Right atrium auricular region (tissue), 2 donors: ENCODE results near the gene ADCY1. TPM values are rescaled to one million over a fixed set of nuclear protein-coding genes. Genes with fewer than 3 reads are reported as not detected.
"Not testable (repeated sequence)": the region's sequence is repeated elsewhere in the genome, so short reads cannot be mapped to it uniquely, and the experiment has no call there.

Experiments used
- DNase-seq: peaks from one replicate; pipeline ENCODE4 v3.0.0-alpha.2; 2019; ENCODE audit warnings: low spot score
- H3K27ac ChIP-seq, 2 donors: fragments of 200-600 bp; sonication (generic); 1 replicate in 1 of 2; 2 replicates in 1 of 2; pipeline ENCODE4 v1.5.1; 2016 to 2019
- H3K27me3 ChIP-seq, 2 donors: fragments of 200-600 bp; sonication (generic); one replicate each; pipeline versions ENCODE4 v1.5.1 to v1.6.0; 2017 to 2019
- H3K36me3 ChIP-seq: fragments of 200-600 bp; sonication (generic); one replicate; pipeline ENCODE4 v1.5.1; 2016
- H3K4me1 ChIP-seq, 2 donors: fragments of 200-600 bp; sonication (generic); one replicate each; pipeline versions ENCODE4 v1.5.1 to v1.6.0; 2017 to 2019
- H3K4me3 ChIP-seq, 2 donors: fragments of 200-600 bp; sonication (generic); 1 replicate in 1 of 2; 2 replicates in 1 of 2; pipeline ENCODE4 v1.5.1; 2017 to 2019; ENCODE audit warnings: mild to moderate bottlenecking in 1 of 2, moderate library complexity in 1 of 2
- H3K9me3 ChIP-seq, 2 donors: fragments of 200-600 bp; sonication (generic); one replicate each; pipeline ENCODE4 v1.5.1; 2019
- total RNA-seq, 2 donors: library from RNA; depleted of rRNA; stranded (reverse); fragments of >200 nt; gene quantifications; one replicate each; pipeline ENCODE4 v1.1.0, GENCODE V29; 2016
- TF ChIP-seq, protein P1 (sequence below), 2 donors: fragments of 200-600 bp; sonication (generic); IDR thresholded peaks; one replicate each; pipeline ENCODE4 v1.5.1; 2019; ENCODE audit warnings: antibody characterized with exemption in 2 of 2

Gene ADCY1
- total RNA-seq = 1 to 10 TPM; 2.4 to 3.2 TPM

DNA sequence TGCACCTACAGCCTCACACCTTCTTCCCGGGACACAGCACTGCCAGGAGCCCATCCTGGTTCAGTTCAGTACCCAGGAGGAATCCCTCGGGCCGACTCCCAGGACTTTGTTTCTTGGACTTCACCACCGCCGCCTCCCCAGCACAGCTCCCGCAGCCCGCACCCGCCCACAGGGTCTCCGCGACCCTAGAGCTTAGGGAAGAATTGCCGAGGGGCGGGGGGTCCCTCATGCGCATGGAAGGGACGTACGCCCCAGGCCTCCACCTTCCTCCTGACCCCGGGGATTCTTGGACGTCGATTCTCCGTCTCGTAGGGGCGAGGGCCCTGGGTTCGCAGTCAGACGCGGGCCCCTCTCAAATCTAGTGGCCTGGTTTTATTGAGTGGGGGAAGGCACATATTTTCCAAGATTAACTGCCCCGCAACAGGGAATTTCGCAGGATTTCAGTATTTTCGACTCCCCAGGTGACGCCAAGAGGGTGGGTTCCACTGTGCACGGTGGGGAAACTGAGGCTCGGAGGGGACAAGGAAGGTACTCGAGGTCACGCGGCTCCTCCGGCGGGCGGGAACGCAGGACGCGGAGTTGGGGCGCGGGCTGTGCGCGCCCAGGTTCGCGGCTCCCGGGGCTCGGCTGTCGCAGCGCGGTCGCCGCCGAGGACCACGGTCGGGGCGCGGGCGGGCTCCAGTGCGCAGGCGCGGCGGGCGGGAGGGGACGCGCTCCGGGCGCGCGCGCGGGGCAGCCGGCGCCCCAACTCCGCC lies at the start of gene ADCY1:
TSS of gene ADCY1 (plus strand) at position 708 of the 755 bp plus-strand sequence. CDS start 176 bp downstream, outside the sequence.
- no peaks in the 10 kb centered on the region for H3K27me3 ChIP-seq
- peaks cover 0 to 25% of the 10 kb centered on the region in 2 donors for H3K4me1 ChIP-seq
- no peak for DNase-seq
- TF ChIP-seq, protein P1, sequence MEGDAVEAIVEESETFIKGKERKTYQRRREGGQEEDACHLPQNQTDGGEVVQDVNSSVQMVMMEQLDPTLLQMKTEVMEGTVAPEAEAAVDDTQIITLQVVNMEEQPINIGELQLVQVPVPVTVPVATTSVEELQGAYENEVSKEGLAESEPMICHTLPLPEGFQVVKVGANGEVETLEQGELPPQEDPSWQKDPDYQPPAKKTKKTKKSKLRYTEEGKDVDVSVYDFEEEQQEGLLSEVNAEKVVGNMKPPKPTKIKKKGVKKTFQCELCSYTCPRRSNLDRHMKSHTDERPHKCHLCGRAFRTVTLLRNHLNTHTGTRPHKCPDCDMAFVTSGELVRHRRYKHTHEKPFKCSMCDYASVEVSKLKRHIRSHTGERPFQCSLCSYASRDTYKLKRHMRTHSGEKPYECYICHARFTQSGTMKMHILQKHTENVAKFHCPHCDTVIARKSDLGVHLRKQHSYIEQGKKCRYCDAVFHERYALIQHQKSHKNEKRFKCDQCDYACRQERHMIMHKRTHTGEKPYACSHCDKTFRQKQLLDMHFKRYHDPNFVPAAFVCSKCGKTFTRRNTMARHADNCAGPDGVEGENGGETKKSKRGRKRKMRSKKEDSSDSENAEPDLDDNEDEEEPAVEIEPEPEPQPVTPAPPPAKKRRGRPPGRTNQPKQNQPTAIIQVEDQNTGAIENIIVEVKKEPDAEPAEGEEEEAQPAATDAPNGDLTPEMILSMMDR (IDR thresholded peaks at IDR 0.05) = no peak
- H3K27ac ChIP-seq = no peak within 1 kb of the TSS
- no peaks in the 10 kb centered on the region for H3K36me3 ChIP-seq
- no peaks in the 10 kb centered on the region for H3K9me3 ChIP-seq
- H3K4me3 ChIP-seq = peak within 1 kb of the TSS; percentile 52 to 63

DNA sequence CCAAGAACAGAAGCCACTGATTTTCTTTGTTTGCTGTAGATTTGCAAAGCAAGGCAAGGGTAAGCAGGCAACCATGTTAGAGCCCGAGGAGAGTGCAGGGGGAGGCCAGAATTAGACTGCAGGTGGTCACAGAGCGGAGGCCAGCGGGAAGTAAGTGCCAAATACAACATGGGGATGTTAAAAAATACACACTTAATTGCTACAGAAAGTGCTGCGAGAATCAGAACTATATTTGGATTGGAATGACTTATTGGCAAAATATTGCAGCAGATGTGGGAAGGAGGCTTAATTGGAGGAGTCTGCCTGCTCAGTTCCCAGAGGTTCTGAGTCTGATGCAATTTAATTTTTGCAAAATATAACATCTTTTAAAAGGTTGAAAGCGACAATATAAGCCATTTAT lies 49.7 kb upstream of the ADCY1 start:
- no peaks in the 10 kb centered on the region for H3K4me1 ChIP-seq
- peaks cover 0 to 8% of the 10 kb centered on the region in 2 donors for H3K9me3 ChIP-seq
- no peaks in the 10 kb centered on the region for H3K36me3 ChIP-seq
- no peak overlapping the region for H3K4me3 ChIP-seq
- TF ChIP-seq, protein P1 (IDR thresholded peaks at IDR 0.05) = no peak
- no peaks in the 10 kb centered on the region for H3K27me3 ChIP-seq
- DNase-seq = no peak
- H3K27ac ChIP-seq = no peak overlapping the region

DNA sequence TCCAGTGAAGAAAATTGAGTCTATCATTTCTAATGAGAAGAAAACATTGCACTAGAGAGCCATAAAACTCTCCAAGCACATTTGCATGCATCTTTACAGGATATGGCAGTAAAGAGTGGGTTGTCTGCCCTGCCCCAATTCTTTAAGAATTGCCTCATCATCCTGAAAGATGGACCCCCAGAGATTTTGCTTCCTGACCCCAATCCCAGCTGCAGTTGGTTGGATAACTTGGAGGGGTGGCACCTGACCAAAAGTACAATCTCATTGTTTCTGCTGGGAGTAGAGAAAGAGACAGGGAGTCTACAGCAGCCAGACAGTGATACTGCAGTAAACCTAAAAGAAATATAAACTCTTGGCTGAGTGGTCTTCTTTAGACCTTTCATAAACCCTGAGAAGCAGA lies 49.1 kb upstream of the ADCY1 start:
- no peaks in the 10 kb centered on the region for H3K4me1 ChIP-seq
- no peaks in the 10 kb centered on the region for H3K27me3 ChIP-seq
- peaks cover 0 to 2% of the 10 kb centered on the region in 2 donors for H3K9me3 ChIP-seq
- TF ChIP-seq, protein P1 (IDR thresholded peaks at IDR 0.05) = no peak
- no peak overlapping the region for H3K27ac ChIP-seq
- no peak overlapping the region for H3K4me3 ChIP-seq
- H3K36me3 ChIP-seq = no peaks in the 10 kb centered on the region
- no peak for DNase-seq

DNA sequence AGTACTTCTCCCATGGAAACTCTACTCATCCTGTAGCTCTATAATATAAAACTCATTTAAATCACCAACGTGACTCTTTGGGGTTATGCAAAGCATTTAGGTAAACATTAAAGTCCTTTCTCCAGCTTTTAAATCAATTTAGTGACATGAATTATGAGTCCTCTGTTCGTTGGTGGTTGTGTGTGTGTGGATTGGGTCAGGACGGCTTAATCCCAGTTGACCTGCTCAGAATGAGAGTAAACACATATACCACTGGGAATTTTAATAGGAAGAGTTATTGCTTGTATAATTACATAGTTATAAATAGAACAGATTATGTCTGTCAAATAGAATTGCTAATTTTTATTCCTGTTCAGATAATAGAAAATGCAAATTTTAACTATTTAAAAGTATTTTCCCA lies 30.7 kb upstream of the ADCY1 start:
- no peak for DNase-seq
- TF ChIP-seq, protein P1 (IDR thresholded peaks at IDR 0.05) = no peak
- no peak overlapping the region for H3K27ac ChIP-seq
- H3K36me3 ChIP-seq = no peaks in the 10 kb centered on the region
- peaks cover 0 to 19% of the 10 kb centered on the region in 2 donors for H3K9me3 ChIP-seq
- H3K27me3 ChIP-seq = no peaks in the 10 kb centered on the region
- no peaks in the 10 kb centered on the region for H3K4me1 ChIP-seq
- H3K4me3 ChIP-seq = no peak overlapping the region

DNA sequence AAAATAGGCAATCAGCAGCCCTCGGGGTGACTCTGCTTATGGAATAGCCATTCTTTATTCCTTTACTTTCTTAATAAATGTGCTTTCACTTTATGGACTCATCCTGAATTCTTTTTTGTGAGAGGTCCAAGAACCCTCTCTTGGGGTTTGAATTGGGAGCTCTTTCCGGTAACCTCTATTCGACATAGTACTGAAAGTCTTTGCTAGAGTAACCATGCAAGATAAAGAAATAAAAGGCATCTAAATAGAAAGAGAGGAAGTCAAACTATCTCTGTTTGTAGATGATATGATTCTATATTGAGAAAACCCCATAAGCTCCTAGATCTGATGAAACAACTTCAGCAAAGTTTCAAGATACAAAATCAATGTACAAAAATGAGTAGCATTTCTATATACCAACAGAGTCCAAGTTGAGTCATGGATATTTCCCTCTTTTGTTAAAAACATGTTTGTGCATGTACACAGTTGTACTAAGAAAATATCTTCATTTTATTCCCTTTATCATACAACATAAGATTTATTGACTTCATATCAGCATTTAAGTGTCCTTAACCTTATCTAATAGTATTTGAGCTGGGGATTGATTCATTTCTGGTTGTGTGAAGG lies 29.0 kb upstream of the ADCY1 start:
- not testable (repeated sequence) for H3K27ac ChIP-seq, DNase-seq, H3K4me3 ChIP-seq, H3K36me3 ChIP-seq, H3K9me3 ChIP-seq, H3K27me3 ChIP-seq, H3K4me1 ChIP-seq

DNA sequence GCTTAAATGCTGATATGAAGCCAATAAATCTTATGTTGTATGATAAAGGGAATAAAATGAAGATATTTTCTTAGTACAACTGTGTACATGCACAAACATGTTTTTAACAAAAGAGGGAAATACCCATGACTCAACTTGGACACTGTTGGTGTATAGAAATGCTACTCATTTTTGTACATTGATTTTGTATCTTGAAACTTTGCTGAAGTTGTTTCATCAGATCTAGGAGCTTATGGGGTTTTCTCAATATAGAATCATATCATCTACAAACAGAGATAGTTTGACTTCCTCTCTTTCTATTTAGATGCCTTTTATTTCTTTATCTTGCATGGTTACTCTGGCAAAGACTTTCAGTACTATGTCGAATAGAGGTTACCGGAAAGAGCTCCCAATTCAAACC lies 25.3 kb upstream of the ADCY1 start:
- not testable (repeated sequence) for H3K27ac ChIP-seq, H3K4me3 ChIP-seq, H3K27me3 ChIP-seq, H3K36me3 ChIP-seq, H3K9me3 ChIP-seq, H3K4me1 ChIP-seq, DNase-seq
